Choroid plexus epithelial cell (primary cell): ENCODE measurements around the gene DYSF.
A peak's percentile ranks its signal among the peaks of the same experiment; 100 is the strongest.

Experiments used
- DNase-seq: peaks from one replicate; pipeline ENCODE4 v3.0.0-alpha.2; 2010; ENCODE audit warnings: low read depth
- H3K4me3 ChIP-seq: 2 replicates; pipeline ENCODE4 v1.5.1; 2011; ENCODE audit warnings: low read depth, mild to moderate bottlenecking, control low read depth, low read length, moderate library complexity
- CTCF ChIP-seq: conservative IDR thresholded peaks from 2 replicates; pipeline ENCODE4 v1.5.1; 2011; ENCODE audit warnings: low read depth, mild to moderate bottlenecking, control low read depth, inconsistent platforms, low read length, moderate library complexity

DYSF gene

GRCh38 chr2:71603851-71604725 lies 150.7 kb downstream of the DYSF start:
- H3K4me3 ChIP-seq, result no peak overlapping the region
- peak; percentile 35 for TF ChIP-seq CTCF
- no peak for DNase-seq

DNA sequence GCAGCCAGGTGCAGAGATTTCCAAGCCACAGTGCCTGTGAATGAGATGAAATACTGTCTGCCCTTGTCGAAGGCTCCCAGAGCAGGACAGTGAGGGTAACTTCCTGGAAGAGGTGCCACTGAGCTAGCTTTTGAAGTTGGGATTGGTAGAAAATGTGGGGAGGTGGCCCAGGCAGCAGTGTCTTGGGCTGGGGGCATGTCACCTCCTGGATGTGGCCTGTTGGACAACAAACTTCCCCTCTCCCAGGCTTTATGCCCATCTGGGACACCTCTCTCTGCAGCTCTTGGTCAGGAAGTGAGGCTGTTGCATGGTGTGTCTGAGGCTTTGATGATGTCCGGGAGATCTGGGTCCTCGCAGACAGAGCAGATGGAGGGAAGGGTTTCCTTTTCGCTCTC lies 151.4 kb downstream of the DYSF start:
- DNase-seq, result no peak
- no peak for TF ChIP-seq CTCF
- H3K4me3 ChIP-seq, result no peak overlapping the region

- no peak for TF ChIP-seq CTCF
- no peak overlapping the region for H3K4me3 ChIP-seq
- no peak for DNase-seq
These were observed 151.8 kb downstream of the DYSF start for GRCh38 chr2:71605173-71605641.

- H3K4me3 ChIP-seq, result no peak overlapping the region
- no peak for DNase-seq
- no peak for TF ChIP-seq CTCF
These were observed 152.4 kb downstream of the DYSF start for GRCh38 chr2:71605781-71606241.

DNA sequence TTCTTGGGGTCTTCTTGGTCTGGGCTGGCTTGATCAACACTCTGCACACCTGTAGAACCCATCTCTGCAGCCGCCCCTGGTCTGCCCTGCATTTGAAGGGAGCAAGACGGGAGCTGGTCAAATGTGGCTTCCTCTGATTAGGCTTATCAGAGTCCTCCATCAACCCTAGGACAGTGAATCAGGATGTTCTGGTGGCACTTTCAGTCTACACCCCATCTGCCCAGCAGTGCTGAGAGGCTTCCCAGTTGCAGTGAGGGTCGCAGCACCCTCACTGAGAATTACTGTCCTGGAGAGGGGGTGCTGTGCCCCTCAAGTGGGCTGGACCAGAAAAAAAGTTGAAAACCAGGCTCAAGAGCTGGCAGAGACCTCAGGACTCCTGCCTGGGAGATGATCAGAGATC lies 152.9 kb downstream of the DYSF start:
- DNase-seq, result no peak
- no peak for TF ChIP-seq CTCF
- H3K4me3 ChIP-seq, result no peak overlapping the region

DNA sequence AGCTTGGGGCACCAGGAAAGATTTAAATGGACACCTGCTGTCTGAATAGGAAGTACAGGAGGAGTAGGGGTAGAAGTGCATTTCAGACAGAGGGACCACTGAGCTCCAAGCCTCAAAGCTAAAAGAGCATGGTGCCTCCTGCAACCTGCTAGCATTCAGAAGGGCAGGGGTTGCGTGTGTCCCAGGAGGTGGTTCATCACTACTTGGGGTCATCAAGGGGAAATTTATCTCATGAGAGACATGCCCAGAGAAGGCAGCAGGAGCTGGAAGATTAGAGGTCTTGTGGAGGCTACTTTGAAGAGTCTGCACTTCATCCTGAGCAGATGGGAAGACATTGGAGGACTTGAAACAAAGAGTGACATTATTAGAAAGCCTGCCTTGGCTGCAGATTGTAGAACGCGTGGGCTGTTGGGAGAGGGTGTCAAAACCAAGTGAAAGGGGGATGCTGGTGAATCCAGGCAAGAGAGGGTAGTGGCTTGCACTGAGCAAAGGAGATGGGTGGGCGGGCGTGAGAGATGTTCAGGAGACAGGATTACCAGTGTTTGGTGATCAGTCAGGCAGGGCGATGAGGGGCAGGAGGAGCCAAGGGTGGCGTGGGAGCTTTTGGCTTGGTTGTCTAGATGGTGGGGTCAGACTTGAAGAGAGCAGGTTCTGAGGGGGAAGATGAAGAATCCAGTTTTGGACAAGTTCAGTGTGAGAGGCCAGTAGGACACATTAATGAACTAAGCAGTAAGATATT lies 154.0 kb downstream of the DYSF start:
- no peak for DNase-seq
- no peak for TF ChIP-seq CTCF
- no peak overlapping the region for H3K4me3 ChIP-seq
